GM18868 (cell line): ENCODE results near the gene GNB3.

ENCODE experiments used
- ATAC-seq: cut with Tn5 transposase; IDR thresholded peaks from one replicate; pipeline ENCODE4 v1.9.1; 2021; ENCODE audit warnings: mild to moderate bottlenecking, moderate library complexity; ENCODE audit not compliant: unreplicated experiment

GNB3 gene

DNA sequence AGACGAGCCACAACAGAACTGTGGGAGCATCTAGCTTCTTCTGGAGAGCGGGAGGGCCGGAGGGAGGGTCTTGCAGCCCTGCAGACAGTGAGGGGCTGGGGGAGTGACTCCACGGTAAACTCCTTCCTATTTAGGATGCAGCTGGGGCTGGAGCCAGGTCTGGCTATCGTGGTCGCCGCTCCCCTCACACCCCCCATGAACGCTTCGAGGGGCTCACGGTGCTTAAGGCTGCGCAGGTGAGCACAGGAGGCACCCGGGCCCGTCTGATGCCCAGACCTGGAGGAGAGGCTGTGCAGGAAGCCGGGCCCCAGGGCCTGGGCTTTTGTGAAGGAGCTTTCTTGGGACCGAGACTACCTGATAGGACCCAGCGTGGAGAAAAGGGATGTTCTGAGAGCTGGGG lies 3.9 kb upstream of the GNB3 start:
- ATAC-seq = no peak

DNA sequence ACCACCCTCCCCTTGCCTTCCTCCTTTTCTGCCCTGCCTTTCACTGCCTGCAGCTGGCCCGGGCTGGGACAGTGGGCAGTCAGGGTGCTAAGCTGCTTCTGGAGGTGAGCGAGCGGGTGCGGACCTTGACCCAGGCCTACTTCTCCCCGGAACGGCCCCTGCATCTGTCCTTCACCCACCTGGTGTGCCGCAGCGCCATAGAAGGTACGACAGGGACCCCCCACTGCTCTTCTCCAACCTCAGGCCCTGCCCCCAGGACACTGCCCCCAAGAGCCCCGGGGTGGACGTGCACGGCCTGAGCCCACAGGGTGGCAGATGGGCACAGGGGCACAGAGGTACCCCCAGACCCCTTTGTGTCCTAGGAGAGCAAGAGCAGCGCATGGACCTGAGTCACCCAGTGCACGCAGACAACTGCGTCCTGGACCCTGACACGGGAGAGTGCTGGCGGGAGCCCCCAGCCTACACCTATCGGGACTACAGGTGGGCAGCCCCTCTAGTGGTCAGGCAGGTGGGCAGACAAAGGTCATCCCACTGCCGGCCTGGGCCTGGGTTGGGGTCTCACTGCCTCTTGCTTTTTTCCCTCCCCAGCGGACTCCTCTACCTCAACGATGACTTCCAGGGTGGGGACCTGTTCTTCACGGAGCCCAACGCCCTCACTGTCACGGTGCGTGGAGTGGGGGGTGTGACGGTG lies 3.2 kb upstream of the GNB3 start:
- no peak for ATAC-seq

DNA sequence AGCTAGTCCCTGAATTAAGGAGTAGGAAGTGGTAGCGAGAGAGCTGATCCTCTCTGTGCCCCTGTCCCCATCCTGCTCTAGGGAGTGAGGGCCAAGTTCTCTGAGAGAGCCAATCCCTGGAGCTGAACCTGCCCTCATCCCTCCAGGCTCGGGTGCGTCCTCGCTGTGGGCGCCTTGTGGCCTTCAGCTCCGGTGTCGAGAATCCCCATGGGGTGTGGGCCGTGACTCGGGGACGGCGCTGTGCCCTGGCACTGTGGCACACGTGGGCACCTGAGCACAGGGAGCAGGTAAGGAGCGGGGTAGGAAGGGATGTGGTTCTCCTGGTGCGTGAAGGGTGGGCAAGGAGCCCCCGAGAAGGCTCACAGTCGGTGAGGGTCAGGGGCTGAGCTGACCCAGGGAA lies 1.9 kb upstream of the GNB3 start:
- ATAC-seq = no peak

DNA sequence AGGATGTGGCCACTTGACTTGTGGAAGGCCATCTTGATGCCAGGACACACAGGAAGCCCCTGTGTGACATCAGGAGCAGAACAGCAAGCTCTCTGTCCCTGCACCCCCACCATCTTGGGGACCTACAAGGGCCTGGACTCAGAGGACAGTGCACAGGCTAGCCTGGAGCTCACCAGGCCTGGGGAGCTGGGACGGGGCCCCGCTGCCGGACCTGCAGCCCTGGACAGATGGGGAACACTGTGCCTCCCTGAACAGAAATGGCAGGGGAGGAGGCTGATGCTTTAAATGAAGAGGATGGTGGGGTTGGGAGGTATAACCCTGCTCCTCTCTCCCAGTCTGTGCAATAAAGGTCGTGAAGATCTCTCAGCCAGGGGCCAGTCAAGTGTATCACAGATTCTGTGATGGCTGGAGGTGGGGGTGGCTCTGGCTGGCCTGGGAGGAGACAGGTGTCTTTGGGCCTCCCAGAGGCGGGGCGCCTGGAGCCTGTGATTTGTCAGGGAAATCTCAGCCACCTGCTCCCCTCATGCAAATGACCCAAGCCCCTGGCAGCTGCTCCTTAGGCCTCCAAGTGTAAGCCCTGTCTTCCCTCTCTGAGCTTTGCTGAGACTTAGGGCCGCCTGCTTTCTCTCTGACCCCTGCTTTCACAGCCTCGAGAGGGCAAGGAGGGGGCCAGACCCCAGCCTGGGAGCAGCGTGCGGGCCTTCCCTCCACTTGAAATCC lies 1.1 kb upstream of the GNB3 start:
- ATAC-seq = no peak

DNA sequence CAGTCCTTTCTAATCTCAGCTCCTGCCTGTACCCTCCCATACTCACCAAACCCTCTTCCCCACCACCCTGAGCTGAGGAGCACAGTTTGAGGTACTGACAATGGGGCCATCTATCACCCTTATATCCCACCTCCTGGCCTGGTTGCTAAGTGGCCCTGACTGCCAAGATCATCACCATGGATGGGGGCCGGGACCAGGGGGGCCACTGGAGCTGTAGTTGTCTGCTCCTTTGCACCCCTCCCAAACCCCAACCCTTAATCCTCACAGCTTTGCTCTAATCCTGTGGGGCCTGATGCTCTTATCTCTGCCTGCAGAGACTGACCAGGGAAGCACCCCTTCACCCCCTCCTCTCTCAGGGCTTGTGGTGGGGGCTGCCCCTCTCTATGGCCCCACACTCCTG lies 395 bp upstream of the GNB3 start:
- no peak for ATAC-seq

DNA sequence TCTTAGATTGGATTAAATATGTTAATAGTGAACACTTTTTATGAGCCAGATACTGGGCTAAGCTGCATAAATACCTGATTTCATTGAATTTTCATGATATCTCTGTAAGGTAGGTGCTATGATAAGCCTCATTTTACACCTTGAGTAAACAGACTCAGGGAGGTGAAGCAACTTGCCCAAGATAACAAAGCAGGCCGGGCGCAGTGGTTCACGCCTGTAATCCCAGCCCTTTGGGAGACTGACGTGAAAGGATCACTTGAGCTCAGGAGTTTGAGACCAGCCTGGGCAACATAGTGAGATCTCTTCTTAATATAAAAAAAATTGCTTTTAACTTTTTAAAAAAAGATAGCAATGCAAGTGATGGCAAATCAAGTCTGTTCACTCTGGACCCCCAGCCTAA lies 1.4 kb downstream of the GNB3 start:
- no peak for ATAC-seq

DNA sequence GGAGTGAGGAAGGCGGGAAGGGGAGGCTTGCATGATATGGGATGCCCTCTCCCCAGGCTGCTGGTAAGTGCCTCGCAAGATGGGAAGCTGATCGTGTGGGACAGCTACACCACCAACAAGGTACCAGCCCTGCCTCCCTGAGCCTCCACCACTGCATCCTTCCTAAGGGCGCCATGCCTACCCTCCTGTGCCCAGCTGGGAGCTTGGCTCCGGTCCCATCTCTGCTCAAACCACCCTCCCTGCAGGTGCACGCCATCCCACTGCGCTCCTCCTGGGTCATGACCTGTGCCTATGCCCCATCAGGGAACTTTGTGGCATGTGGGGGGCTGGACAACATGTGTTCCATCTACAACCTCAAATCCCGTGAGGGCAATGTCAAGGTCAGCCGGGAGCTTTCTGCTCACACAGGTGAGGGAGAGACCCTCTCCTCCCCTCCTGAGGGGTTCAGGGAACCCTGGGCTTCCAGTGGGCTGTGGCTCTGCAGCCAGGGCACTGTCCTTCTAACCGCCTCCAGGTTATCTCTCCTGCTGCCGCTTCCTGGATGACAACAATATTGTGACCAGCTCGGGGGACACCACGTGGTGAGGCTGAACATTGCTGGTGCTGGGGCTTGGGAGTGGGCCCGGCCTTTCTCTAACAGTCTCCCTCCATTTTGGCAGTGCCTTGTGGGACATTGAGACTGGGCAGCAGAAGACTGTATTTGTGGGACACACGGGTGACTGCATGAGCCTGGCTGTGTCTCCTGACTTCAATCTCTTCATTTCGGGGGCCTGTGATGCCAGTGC lies 2.6 kb downstream of the GNB3 start:
- ATAC-seq = no peak

DNA sequence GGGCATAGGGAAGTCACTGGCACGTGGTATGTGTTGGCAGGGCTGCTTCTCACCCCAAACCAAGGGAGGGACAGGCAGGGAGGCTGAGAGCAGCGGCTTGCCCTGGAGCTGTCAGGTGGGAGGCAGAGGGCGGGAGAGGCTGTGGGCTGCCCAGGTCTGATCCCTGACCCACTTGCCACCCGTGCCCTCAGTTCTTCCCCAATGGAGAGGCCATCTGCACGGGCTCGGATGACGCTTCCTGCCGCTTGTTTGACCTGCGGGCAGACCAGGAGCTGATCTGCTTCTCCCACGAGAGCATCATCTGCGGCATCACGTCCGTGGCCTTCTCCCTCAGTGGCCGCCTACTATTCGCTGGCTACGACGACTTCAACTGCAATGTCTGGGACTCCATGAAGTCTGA lies 4.7 kb downstream of the GNB3 start:
- no peak for ATAC-seq

DNA sequence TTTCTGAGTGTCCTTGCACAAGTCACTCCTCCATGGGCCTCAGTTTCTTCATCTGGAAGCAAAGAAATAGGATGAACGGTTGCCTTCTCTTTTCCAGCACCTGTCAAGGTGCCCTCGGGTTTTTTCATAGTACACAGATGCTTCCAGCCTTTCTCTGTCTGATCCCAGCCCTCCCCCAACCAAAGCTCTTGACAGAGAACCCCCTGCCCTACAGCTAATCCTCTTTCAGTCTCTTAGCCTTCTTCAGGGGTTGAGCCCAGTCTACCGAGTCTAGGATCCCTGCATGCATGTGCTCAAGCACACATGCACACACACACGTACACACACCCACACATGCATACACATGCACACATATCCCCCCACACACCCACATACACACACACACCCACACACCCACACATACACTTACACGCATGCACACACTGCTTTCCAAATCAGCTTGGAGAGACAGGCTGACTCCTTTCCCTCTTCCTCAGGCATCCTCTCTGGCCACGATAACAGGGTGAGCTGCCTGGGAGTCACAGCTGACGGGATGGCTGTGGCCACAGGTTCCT lies 5.7 kb downstream of the GNB3 start:
- no peak for ATAC-seq

DNA sequence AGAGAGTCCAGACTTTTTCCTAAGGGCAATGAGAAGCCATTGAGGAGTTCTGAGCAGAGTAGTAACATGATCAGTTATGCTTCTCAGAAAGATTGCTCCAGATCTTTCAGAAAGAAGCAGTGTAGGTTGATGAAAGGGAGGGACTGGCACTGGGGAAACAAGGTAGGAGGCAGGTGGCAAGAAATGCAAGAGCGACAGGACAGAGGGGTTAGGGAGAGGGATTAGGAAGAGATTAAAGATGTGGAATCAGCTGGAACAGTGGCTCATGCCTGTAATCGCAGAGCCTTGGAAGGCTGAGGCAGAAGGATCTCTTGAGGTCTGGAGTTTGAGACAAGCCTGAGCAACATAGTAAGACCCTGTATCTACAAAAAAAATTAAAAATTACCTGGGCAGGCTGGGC lies 7.0 kb downstream of the GNB3 start:
- ATAC-seq = no peak

DNA sequence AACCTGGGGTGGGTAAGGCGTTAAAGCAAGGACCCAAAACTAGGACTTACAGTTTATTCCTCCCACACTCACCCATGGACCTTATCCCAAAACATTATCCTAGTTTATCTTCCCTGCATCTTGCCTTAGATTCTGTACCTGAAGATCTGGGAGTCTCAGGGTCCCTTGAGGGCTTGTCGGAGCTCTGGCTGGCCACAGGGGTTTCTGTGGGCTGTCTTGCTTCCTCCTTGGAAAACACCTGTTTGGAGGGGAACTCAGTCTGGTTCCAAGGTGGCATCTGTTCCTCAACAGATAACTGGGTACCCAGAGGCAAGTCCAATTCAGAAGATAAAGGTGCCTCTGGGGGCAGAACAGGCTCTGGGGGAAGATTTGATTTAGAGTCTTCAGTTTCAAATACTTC lies 8.7 kb downstream of the GNB3 start:
- no peak for ATAC-seq

DNA sequence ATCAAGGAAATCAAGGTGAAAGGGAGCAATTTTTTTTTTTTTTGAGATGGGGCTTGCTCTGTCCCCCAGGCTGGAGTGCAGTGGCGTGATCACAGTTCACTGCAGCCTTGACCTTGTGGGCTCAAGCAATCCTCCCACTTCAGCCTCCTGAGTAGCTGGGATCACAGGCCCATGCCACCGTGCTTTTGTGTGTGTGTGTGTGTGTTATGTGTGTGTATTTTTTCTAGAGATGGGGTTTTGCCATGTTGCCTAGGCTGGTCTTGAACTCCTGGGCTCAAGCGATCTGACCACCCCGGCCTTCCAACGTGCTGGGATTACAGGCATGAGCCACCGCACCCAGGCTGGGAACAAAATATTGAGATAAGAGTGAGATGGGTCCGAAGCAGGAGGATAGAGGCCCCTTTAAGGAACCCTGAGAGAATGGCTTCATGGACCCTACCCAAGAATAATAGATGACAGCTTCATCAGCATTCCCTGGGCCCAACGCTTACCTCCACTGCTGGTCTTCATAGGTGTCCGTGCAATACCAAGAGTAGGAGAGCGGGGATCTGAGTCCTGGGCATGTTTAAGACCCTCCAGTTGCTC lies 9.3 kb downstream of the GNB3 start:
- ATAC-seq = no peak

DNA sequence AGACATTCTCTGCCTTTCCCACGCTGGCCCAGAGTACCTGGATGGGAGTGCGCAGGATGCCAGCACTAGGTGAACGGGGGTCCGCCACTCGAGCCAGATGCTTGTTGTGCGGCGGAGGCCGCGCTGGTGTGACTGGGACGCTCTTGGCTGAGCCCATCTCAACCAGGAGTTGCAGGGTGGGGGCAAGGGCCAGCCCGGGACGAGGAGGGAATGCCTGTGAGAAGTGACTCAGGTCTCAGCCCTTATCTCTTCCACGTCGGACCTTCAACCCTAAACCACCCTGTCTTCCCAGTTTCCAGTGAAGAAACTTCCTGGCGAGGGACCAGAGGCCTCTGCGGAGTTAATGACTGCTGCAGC lies 10.0 kb downstream of the GNB3 start:
- ATAC-seq = no peak

DNA sequence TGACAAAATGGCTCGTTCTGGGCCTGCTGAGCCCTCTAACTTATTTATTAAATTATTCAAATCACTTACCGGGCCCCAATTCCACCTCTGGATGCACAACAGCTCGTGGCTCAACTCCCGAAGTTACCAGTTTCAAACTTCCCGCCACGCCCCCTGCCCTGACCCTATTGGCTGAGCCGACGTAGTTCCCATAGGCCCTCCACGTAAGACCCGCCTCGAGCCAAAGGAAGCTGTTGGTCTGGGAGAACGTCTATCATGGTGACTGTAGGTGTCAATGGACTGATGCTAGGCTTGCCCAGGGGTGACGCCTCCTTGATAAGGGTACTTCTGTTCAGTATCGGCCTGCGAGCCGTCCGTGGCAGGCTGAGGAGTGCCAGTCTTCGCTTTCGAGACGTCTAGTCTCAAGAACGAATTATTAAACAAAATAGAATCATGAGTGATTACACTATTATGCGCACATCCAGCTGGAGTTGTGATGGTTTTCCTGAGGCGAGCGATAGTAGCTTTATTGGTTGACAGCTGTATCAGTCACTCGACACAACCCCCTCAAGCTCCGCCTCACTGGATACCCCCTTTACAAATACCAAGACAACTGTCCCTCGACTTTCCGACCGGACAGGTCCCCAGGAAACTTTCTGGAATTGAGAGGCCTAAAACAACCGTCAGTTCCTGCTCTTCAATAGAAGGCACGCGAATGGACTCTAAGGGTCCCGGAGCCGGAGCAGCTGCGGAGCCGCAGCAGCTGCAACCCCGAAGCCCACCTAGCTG lies 10.6 kb downstream of the GNB3 start, which contains the start of gene CDCA3:
Gene CDCA3, minus strand, starts transcription at position 134 of the 768 bp plus-strand sequence. CDS start 334 bp downstream, outside the sequence.
- ATAC-seq = peak; percentile 55

DNA sequence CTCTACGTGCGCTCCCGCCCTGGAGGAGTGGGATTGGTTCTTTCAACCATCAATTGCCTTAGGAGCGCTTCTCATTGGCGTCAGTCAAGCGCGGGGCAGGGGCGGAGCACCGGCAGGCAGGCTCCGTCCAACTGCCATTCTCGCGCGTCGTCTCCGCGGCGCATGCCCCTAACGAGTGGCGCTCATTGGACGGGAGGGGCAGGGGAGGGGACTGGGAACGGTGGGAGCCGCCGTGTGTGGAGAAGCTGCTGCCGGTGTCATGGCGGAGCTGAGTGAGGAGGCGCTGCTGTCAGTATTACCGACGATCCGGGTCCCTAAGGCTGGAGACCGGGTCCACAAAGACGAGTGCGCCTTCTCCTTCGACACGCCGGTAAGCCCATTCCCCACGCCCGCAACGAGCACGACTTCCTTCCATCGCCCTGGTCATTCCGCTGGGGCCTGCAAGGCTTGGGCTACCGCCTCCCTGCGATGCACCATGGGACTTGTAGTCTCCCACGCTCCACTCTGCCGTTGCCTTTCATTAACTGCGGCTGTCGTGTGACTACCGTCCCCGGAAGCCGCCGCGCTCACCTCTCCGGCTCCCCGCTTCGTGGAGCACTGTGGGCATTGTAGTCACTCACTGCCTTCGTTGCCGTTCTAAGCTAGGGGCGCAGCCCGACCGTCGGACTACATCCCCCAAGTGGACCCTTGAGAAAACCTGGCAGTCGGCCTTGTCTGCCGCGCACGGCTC lies 11.4 kb downstream of the GNB3 start, which contains the start of gene USP5:
Gene USP5, plus strand, starts transcription at position 230 of the 730 bp plus-strand sequence. Its CDS starts 30 bp downstream, at position 260.
- ATAC-seq = peak; percentile 73

DNA sequence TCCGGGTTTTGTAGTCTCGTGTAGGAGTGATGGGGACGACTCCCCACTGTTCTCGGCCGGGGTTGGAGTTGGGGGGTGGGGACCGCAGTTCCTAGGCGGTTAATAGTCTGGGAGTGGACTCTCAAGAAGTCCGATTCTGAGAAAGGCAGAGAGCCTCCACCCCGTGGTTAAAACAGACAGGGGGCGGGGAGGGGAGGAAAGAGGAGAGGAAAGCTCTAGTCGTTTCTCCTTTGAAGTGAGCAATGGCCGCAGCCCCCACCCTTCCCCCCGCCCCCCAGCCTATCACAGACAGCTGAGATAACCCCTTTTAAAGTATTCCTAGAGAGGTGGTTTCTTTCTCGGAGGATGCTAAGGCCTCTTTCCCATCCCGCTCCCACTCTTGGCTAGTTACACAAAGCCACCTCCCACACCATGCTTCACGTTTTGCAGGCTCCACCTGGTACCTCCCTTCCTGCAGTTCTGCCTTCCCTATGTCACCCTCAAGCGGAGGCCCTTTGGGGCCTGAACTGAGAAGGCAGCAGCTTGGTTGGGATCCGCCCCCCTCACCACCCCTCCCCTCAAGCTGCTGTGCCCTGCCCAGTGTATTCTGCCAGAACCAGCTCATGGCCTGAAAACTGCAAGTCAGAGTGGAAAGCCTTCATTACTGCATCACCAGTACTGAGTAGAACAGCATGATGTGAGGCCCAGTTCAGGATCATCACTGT lies 12.1 kb downstream of the GNB3 start:
- ATAC-seq = no peak

DNA sequence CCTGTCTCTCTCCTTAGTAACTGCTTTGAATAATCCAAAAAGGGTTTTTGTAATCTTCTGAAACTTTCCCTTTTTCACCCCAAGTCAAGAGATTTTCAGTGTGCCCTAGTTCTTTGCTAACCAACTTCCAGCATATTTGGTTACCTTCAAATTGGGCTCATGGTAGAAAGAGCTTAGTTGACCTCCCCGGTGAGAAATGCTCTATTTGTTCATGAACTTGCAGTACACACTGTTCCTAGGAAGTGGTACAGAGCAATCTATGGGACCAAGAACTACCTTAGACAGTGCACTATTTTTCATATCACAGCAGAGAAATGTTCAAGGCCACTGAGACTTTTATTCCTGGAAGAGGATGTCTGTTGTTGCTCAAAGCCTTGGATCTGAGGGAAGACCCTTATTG lies 12.9 kb downstream of the GNB3 start:
- no peak for ATAC-seq

DNA sequence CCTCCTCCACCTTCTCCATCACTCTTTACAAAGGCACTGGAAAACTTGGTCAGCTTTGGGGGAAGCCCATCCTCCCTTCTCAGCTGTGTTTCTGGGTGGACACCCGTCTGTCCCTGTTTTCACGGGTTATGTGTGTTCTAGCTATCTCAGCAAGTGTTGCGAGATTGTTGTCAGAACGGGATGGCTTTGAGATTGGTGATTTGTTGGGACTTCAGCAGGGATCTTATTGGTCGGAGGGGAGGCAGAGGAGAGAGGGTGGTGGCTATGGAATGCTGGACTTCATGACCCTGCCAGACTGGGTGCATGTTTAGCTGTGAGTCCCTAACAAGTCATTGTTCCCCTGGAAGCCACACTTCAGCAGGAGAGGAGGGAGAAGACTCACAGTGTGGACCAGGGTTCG lies 13.3 kb downstream of the GNB3 start:
- ATAC-seq = no peak

DNA sequence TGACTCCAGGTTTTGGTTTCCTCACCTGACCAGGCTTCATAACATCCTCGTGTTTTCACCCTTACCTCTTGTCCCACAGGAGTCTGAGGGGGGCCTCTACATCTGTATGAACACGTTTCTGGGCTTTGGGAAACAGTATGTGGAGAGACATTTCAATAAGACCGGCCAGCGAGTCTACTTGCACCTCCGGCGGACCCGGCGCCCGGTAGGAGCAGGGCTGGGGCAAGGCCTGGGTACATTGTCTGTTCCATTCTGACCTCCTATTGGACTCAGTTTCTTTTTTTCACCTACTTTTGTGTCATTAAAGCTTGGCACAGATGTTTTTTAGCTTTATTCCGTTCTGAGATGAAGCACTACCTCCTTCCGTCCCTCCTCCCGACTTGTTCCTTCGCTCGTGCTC lies 14.6 kb downstream of the GNB3 start:
- ATAC-seq = no peak
